ENCODE data around the gene POU6F2. TPM values are rescaled to one million over a fixed set of nuclear protein-coding genes. Genes with fewer than 3 reads are reported as not detected.

POU6F2 gene
- total RNA-seq, 3 donors from 2014 or later, result not detected

- DNase-seq, result no peak
- ATAC-seq, result no peak
- no peak overlapping the region for H3K4me3 Mint-ChIP-seq
- H3K27me3 Mint-ChIP-seq (ENCODE audit: low read depth), result peaks cover 3% of the 10 kb centered on the region
- no peaks in the 10 kb centered on the region for H3K36me3 Mint-ChIP-seq (ENCODE audit: insufficient read depth)
- no peaks in the 10 kb centered on the region for H3K9me3 Mint-ChIP-seq
- no peaks in the 10 kb centered on the region for H3K4me1 Mint-ChIP-seq (ENCODE audit: low read depth)
Observed at GRCh38 chr7:39144420-39144819, 166.7 kb downstream of the POU6F2 start.

GRCh38 chr7:39145283-39145682 is 167.6 kb downstream of the POU6F2 start:
- no peaks in the 10 kb centered on the region for H3K36me3 Mint-ChIP-seq (ENCODE audit: insufficient read depth)
- ATAC-seq, result no peak

GRCh38 chr7:39145935-39146334 is 168.2 kb downstream of the POU6F2 start:
- DNase-seq (no peak), ATAC-seq (no peak)
- Mint-ChIP-seq H3K4me1 (ENCODE audit: low read depth) (no peaks in the 10 kb centered on the region), H3K4me3 (no peak overlapping the region), H3K36me3 (ENCODE audit: insufficient read depth) (no peaks in the 10 kb centered on the region), H3K27me3 (ENCODE audit: low read depth) (peaks cover 3% of the 10 kb centered on the region), H3K9me3 (no peaks in the 10 kb centered on the region)

More at GRCh38 chr7:39145283-39145682, 167.6 kb downstream of the POU6F2 start:
- Mint-ChIP-seq H3K27me3 (ENCODE audit: low read depth) (peaks cover 3% of the 10 kb centered on the region), H3K4me1 (ENCODE audit: low read depth) (no peaks in the 10 kb centered on the region), H3K4me3 (no peak overlapping the region), H3K9me3 (no peaks in the 10 kb centered on the region)
- no peak for DNase-seq

DNA sequence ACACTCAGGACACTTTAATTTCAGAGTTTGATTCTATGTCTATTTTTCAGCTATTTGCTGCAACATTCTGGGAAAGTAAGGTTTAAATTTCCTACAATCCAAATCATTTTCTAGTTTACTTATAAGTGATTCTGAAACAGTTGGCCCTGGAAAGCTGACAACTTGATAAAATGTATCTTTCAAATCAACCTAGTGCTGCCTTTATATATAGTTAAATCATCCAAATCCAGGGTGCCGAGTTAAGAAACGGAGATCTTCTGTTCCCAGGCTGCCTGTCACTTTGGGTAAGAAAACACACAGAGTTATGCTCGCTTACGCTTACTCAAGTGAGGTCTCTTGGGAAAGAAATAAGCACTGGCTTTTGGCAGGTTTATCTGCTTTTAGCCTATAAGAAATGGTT is 175.0 kb downstream of the POU6F2 start:
- ATAC-seq, result no peak
- no peak for DNase-seq
- Mint-ChIP-seq H3K4me3 (no peak overlapping the region), H3K9me3 (no peaks in the 10 kb centered on the region), H3K4me1 (ENCODE audit: low read depth) (no peaks in the 10 kb centered on the region), H3K36me3 (ENCODE audit: insufficient read depth) (no peaks in the 10 kb centered on the region), H3K27me3 (ENCODE audit: low read depth) (peaks cover 4% of the 10 kb centered on the region)

GRCh38 chr7:39153113-39153512 is 175.4 kb downstream of the POU6F2 start:
- DNase-seq (no peak), ATAC-seq (no peak)
- no peaks in the 10 kb centered on the region for H3K9me3 Mint-ChIP-seq
- no peaks in the 10 kb centered on the region for H3K36me3 Mint-ChIP-seq (ENCODE audit: insufficient read depth)
- H3K4me1 Mint-ChIP-seq (ENCODE audit: low read depth), result no peaks in the 10 kb centered on the region
- H3K4me3 Mint-ChIP-seq, result no peak overlapping the region
- peaks cover 6% of the 10 kb centered on the region for H3K27me3 Mint-ChIP-seq (ENCODE audit: low read depth)

- Mint-ChIP-seq H3K27me3 (ENCODE audit: low read depth) (peaks cover 6% of the 10 kb centered on the region), H3K9me3 (no peaks in the 10 kb centered on the region), H3K36me3 (ENCODE audit: insufficient read depth) (no peaks in the 10 kb centered on the region)
Observed at GRCh38 chr7:39153647-39154046, 175.9 kb downstream of the POU6F2 start.

DNA sequence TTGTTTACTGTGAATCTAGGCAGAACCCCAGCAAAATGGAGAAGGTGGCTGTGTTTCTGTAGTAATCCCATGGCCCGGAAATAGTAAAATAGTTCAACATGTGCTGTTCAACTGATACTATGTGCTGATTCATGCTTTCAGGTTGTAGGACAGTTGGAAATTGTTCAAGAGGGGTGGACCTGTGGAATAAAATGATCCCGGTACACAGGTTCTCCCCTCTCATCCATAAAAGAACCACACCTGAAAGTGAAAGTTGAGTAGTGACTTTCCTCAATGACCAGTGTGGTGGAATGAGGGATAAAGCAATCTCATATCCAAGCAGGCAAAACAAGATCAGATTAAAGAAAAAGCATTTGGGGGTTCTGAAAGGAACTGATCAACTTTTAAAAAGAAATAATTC is 177.1 kb downstream of the POU6F2 start:
- Mint-ChIP-seq H3K4me3 (no peak overlapping the region), H3K4me1 (ENCODE audit: low read depth) (no peaks in the 10 kb centered on the region), H3K27me3 (ENCODE audit: low read depth) (peaks cover 6% of the 10 kb centered on the region), H3K36me3 (ENCODE audit: insufficient read depth) (no peaks in the 10 kb centered on the region), H3K9me3 (no peaks in the 10 kb centered on the region)
- DNase-seq (no peak), ATAC-seq (no peak)

More at GRCh38 chr7:39153647-39154046, 175.9 kb downstream of the POU6F2 start:
- ATAC-seq (no peak), DNase-seq (no peak)
- Mint-ChIP-seq H3K4me3 (no peak overlapping the region), H3K4me1 (ENCODE audit: low read depth) (no peaks in the 10 kb centered on the region)

DNA sequence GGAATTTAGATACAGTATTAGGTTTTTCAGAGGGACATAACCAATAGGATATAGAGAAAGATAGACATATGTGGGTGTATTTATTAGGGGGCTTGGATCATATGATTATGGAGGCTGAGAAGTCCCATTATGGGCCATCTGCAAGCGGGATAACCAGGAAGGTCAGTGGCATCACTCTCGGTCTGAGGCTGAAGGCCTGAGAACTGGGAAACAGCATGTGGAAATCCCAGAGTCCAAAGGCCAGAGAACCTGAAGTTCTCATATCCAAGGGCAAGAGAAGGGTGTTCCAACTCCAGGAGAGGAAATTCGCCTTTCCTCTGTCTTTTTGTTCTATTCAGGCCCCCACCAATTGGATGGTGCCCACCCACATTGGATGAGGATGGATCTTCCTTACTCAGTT is 180.7 kb downstream of the POU6F2 start:
- Mint-ChIP-seq H3K27me3 (ENCODE audit: low read depth) (peaks cover 6% of the 10 kb centered on the region), H3K9me3 (no peaks in the 10 kb centered on the region), H3K4me3 (no peak overlapping the region), H3K36me3 (ENCODE audit: insufficient read depth) (no peaks in the 10 kb centered on the region), H3K4me1 (ENCODE audit: low read depth) (no peaks in the 10 kb centered on the region)
- ATAC-seq (no peak), DNase-seq (no peak)

DNA sequence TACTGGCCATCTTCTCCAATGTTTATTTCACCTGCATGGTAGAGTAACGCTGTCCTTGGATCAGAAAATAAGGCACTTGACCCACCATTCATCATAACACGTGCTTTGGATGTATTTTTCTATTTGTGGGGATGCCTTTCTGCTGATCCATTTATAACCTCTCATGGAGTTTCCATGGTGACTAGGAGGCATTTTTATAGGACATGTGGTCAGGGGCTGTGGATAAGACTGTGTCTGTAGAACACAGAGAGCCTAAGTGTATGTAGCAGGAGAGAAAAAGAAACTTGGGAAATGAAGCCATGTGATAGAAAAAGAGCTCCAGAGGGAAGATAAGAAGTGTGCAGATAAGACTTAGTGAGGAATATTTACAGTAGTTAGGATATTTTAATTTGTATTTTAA is 184.2 kb downstream of the POU6F2 start:
- Mint-ChIP-seq H3K4me1 (ENCODE audit: low read depth) (no peaks in the 10 kb centered on the region), H3K4me3 (no peak overlapping the region), H3K9me3 (peaks cover 3% of the 10 kb centered on the region), H3K36me3 (ENCODE audit: insufficient read depth) (no peaks in the 10 kb centered on the region), H3K27me3 (ENCODE audit: low read depth) (peaks cover 3% of the 10 kb centered on the region)
- ATAC-seq (no peak), DNase-seq (no peak)

- no peak for ATAC-seq
- no peak overlapping the region for H3K4me3 Mint-ChIP-seq
- H3K27me3 Mint-ChIP-seq (ENCODE audit: low read depth), result no peaks in the 10 kb centered on the region
- DNase-seq, result no peak
- no peaks in the 10 kb centered on the region for H3K36me3 Mint-ChIP-seq (ENCODE audit: insufficient read depth)
- no peaks in the 10 kb centered on the region for H3K4me1 Mint-ChIP-seq (ENCODE audit: low read depth)
- H3K9me3 Mint-ChIP-seq, result peaks cover 3% of the 10 kb centered on the region
Observed at GRCh38 chr7:39164887-39165286, 187.2 kb downstream of the POU6F2 start.

GRCh38 chr7:39168403-39169098 is 190.8 kb downstream of the POU6F2 start:
- Mint-ChIP-seq H3K36me3 (ENCODE audit: insufficient read depth) (no peaks in the 10 kb centered on the region), H3K4me3 (no peak overlapping the region), H3K9me3 (peaks cover 2% of the 10 kb centered on the region), H3K4me1 (ENCODE audit: low read depth) (no peaks in the 10 kb centered on the region), H3K27me3 (ENCODE audit: low read depth) (no peaks in the 10 kb centered on the region)
- ATAC-seq (no peak), DNase-seq (no peak)

GRCh38 chr7:39172137-39172536 is 194.4 kb downstream of the POU6F2 start:
- no peaks in the 10 kb centered on the region for H3K27me3 Mint-ChIP-seq (ENCODE audit: low read depth)
- ATAC-seq, result no peak
- no peaks in the 10 kb centered on the region for H3K4me1 Mint-ChIP-seq (ENCODE audit: low read depth)
- no peaks in the 10 kb centered on the region for H3K36me3 Mint-ChIP-seq (ENCODE audit: insufficient read depth)
- no peak for DNase-seq
- no peak overlapping the region for H3K4me3 Mint-ChIP-seq
- no peaks in the 10 kb centered on the region for H3K9me3 Mint-ChIP-seq

DNA sequence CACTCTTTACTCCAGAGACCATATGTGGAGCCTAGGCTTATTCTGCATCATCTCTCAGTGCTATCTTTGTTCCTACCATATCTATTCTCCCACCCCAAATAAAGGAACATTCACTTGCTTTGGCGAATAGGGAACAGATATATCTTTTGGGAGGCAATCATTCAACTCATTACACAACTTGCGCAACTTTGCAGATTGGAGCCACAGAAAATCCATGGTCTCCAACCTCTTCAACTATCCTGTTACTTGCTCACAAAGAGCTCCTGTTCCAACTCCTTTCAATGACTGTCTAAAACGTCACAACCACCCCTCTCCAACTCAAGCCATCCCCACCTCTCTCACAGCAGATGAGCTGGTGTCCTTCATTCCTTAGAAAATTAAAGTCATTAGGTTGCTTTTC is 203.7 kb downstream of the POU6F2 start:
- ATAC-seq (no peak), DNase-seq (no peak)
- no peaks in the 10 kb centered on the region for H3K9me3 Mint-ChIP-seq
- no peaks in the 10 kb centered on the region for H3K36me3 Mint-ChIP-seq (ENCODE audit: insufficient read depth)
- H3K4me1 Mint-ChIP-seq (ENCODE audit: low read depth), result no peaks in the 10 kb centered on the region
- H3K4me3 Mint-ChIP-seq, result no peak overlapping the region
- H3K27me3 Mint-ChIP-seq (ENCODE audit: low read depth), result peaks cover 4% of the 10 kb centered on the region

DNA sequence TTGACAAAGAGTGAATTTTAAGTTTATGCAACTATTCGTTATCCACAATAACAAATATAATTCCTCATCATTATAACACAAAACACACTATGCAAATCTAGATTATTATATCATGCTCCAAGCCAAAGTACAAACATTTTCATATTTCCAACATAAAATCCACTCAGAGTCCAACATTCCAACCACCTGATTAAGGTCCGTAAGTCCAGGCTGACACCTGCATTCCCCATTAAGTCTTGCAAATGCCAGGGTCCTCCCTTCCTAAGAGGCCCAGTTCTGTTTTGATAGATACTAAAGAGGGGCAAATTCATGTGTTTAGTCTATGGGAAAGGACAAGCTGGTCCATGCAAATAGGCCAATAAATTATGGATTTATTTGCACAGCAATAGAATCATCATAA is 206.1 kb downstream of the POU6F2 start:
- DNase-seq (no peak), ATAC-seq (no peak)
- Mint-ChIP-seq H3K27me3 (ENCODE audit: low read depth) (peaks cover 7% of the 10 kb centered on the region), H3K36me3 (ENCODE audit: insufficient read depth) (no peaks in the 10 kb centered on the region), H3K4me1 (ENCODE audit: low read depth) (no peaks in the 10 kb centered on the region), H3K4me3 (no peak overlapping the region), H3K9me3 (no peaks in the 10 kb centered on the region)

DNA sequence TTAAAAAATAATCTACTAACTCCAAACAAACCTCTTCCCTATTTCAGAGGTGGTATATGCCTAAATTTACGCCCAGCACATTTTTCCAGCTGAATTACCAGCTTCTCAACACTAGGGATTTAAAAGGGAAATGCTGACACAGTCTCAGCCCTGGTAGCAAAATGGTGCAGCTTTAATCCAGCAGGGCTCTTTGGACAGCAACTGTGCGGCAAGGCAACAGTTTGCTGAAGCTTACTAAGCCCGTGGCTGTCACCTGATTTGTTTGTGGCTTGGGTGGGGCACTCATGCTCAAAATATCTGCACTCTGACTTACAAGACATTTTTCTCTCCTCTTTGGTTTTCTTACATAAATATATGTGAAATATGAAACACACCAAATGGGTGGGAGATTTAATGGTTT is 206.7 kb downstream of the POU6F2 start:
- H3K27me3 Mint-ChIP-seq (ENCODE audit: low read depth), result peaks cover 7% of the 10 kb centered on the region
- H3K4me3 Mint-ChIP-seq, result no peak overlapping the region
- no peaks in the 10 kb centered on the region for H3K36me3 Mint-ChIP-seq (ENCODE audit: insufficient read depth)
- DNase-seq (no peak), ATAC-seq (no peak)
- no peaks in the 10 kb centered on the region for H3K4me1 Mint-ChIP-seq (ENCODE audit: low read depth)
- no peaks in the 10 kb centered on the region for H3K9me3 Mint-ChIP-seq

All from activated T-cell treated with anti-CD3 and anti-CD28 coated beads, Interleukin-2, amount 50 U/mL, for 4 hours (primary cell).